B cell (primary cell): ENCODE measurements around the gene EFCAB8. TPM values are rescaled to one million over a fixed set of nuclear protein-coding genes. Genes with fewer than 3 reads are reported as not detected.
A peak's percentile ranks its signal among the peaks of the same experiment; 100 is the strongest.

Experiments
- ATAC-seq: fragments of 200-7000 bp; cut with Tn5 transposase; one replicate; pipeline ENCODE4 v1.10.0; 2021; ENCODE audit warnings: low read depth, mild to moderate bottlenecking, moderate number of reproducible peaks, moderate library complexity
- CTCF ChIA-PET: fragments of 350-600 bp; sonication (Branson Sonifier 250); formaldehyde crosslinking; loops from one replicate; lab custom pipeline; 2021; ENCODE audit warnings: antibody characterized with exemption, inconsistent platforms; lab: Charles Lee
- POLR2A ChIA-PET: fragments of 350-600 bp; sonication (Branson Sonifier 250); formaldehyde crosslinking; loops from one replicate; lab custom pipeline; 2021; ENCODE audit warnings: antibody characterized with exemption; lab: Charles Lee
- DNase-seq: peaks from one replicate; pipeline ENCODE4 v3.0.0; 2013
- H2AFZ ChIP-seq: 2 replicates; pipeline ENCODE4 v1.6.1; 2012; ENCODE audit warnings: mild to moderate bottlenecking, low read depth, low read length; ENCODE audit not compliant: insufficient read depth, poor library complexity, severe bottlenecking
- H3K27ac ChIP-seq, 2 donors: 1 replicate in 1 of 2; 2 replicates in 1 of 2; pipeline ENCODE4 v1.5.1; 2012 to 2013; ENCODE audit warnings: low read length in 2 of 2, mild to moderate bottlenecking in 2 of 2, moderate library complexity in 1 of 2
- H3K27me3 ChIP-seq, 4 experiments: fragments of 200-600 bp in 1 of 4; sonication (generic) in 1 of 4; replicated peaks in 1 of 4; 1 replicate in 2 of 4; 2 replicates in 2 of 4; pipeline versions ENCODE4 v1.6.1 to v1.7.0; 2013 to 2016; ENCODE audit warnings: low read length in 3 of 4, mild to moderate bottlenecking in 2 of 4, mixed read lengths in 1 of 4, moderate library complexity in 1 of 4; ENCODE audit not compliant: insufficient read depth in 4 of 4, control insufficient read depth in 3 of 4; ENCODE audit errors: control extremely low read depth in 1 of 4
- H3K36me3 ChIP-seq, 2 experiments: replicated peaks in 1 of 2; 1 replicate in 1 of 2; 2 replicates in 1 of 2; pipeline versions ENCODE4 v1.6.1 to v1.7.1; 2013; ENCODE audit warnings: low read length in 1 of 2; ENCODE audit not compliant: insufficient read depth in 2 of 2, control insufficient read depth in 1 of 2; ENCODE audit errors: control extremely low read depth in 1 of 2, extremely low read depth in 1 of 2
- H3K4me1 ChIP-seq, 2 donors: fragments of 200-600 bp in 1 of 2; sonication (generic) in 1 of 2; 1 replicate in 1 of 2; 2 replicates in 1 of 2; pipeline versions ENCODE4 v1.5.1 to v1.6.1; 2013 to 2017; ENCODE audit warnings: low read length in 2 of 2; ENCODE audit not compliant: control insufficient read depth in 2 of 2, insufficient read depth in 2 of 2
- H3K4me2 ChIP-seq: replicated peaks from 2 replicates; pipeline ENCODE3; 2012; ENCODE audit warnings: mild to moderate bottlenecking, low read depth, low read length; ENCODE audit not compliant: poor library complexity, severe bottlenecking
- H3K4me3 ChIP-seq, 5 experiments: fragments of 200-600 bp in 1 of 5; sonication (generic) in 1 of 5; 1 replicate in 3 of 5; 2 replicates in 2 of 5; pipeline versions ENCODE4 v1.5.1 to v1.7.0; 2011 to 2016; ENCODE audit warnings: low read length in 4 of 5, mild to moderate bottlenecking in 4 of 5, low read depth in 2 of 5, control low read depth in 1 of 5, moderate library complexity in 1 of 5; ENCODE audit not compliant: insufficient read depth in 1 of 5; ENCODE audit errors: control extremely low read depth in 1 of 5, extremely low read depth in 1 of 5
- H3K79me2 ChIP-seq: fragments of 200-600 bp; sonication (generic); one replicate; pipeline ENCODE4 v1.6.0; 2016; ENCODE audit warnings: low read length; ENCODE audit not compliant: control insufficient read depth, insufficient read depth
- H3K9ac ChIP-seq: fragments of 200-600 bp; sonication (generic); 2 replicates; pipeline ENCODE4 v1.6.1; 2017; ENCODE audit warnings: mild to moderate bottlenecking, low read length, moderate library complexity
- H3K9me3 ChIP-seq, 3 donors: one replicate each; pipeline versions ENCODE4 v1.6.1 to v1.7.1; 2013; ENCODE audit warnings: low read length in 2 of 3; ENCODE audit not compliant: control insufficient read depth in 2 of 3, insufficient read depth in 1 of 3; ENCODE audit errors: control extremely low read depth in 1 of 3
- H4K20me1 ChIP-seq: 2 replicates; pipeline ENCODE4 v1.6.0; 2012; ENCODE audit warnings: mild to moderate bottlenecking, low read length; ENCODE audit not compliant: insufficient read depth, control insufficient read depth, poor library complexity, severe bottlenecking
- H3K27ac Mint-ChIP-seq: one replicate; pipeline ENCODE4 v1.8.0; 2021; ENCODE audit warnings: mixed read lengths
- H3K27me3 Mint-ChIP-seq: one replicate; pipeline ENCODE4 v1.8.0; 2021; ENCODE audit warnings: mixed read lengths
- H3K4me1 Mint-ChIP-seq: one replicate; pipeline ENCODE4 v1.8.0; 2021; ENCODE audit warnings: mixed read lengths
- H3K4me3 Mint-ChIP-seq: one replicate; pipeline ENCODE4 v1.8.0; 2021; ENCODE audit warnings: mixed read lengths
- H3K9me3 Mint-ChIP-seq: one replicate; pipeline ENCODE4 v1.8.0; 2022; ENCODE audit warnings: mixed read lengths; ENCODE audit not compliant: insufficient read depth
- EZH2 ChIP-seq: IDR thresholded peaks from 2 replicates; pipeline ENCODE4 v1.6.1; 2012; ENCODE audit warnings: borderline replicate concordance, low read depth, mild to moderate bottlenecking, moderate library complexity, low read length; ENCODE audit not compliant: insufficient read depth, poor library complexity, severe bottlenecking
- WGBS: methylation state at CpG from one replicate; pipeline ENCODE4 v1.1.5; 2013; ENCODE audit warnings: missing lambda C conversion rate; ENCODE audit not compliant: insufficient coverage; 5-methylcytosine and 5-hydroxymethylcytosine counted together
- intact Hi-C: fragments of 100-400 bp; cut with micrococcal nuclease; formaldehyde crosslinking; loops from one replicate; pipeline ENCODE4 v1.10.0; 2022
- polyA plus RNA-seq: library from polyadenylated mRNA; depleted of rRNA; stranded (reverse); fragments of >200 nt; gene quantifications from 2 replicates; pipeline ENCODE4 v1.2.3, GENCODE V29; 2012
- total RNA-seq, 2 donors: library from RNA; stranded (reverse); fragments of 120-200 nt in 1 of 2; gene quantifications; 1 replicate in 1 of 2; 2 replicates in 1 of 2; pipeline versions ENCODE4 v1.2.3 to v1.2.4, GENCODE V29; 2013 to 2022
- TF ChIP-seq, protein P1 (sequence below): fragments of 200-600 bp; IDR thresholded peaks from one replicate; pipeline ENCODE4 v1.8.0; 2022; ENCODE audit warnings: antibody characterized with exemption, mild to moderate bottlenecking

Gene EFCAB8
- total and polyA plus RNA-seq, 2 donors (not counting 1 experiment from before 2014, with no cell fraction given): 0.72 to 2.3 TPM

DNA sequence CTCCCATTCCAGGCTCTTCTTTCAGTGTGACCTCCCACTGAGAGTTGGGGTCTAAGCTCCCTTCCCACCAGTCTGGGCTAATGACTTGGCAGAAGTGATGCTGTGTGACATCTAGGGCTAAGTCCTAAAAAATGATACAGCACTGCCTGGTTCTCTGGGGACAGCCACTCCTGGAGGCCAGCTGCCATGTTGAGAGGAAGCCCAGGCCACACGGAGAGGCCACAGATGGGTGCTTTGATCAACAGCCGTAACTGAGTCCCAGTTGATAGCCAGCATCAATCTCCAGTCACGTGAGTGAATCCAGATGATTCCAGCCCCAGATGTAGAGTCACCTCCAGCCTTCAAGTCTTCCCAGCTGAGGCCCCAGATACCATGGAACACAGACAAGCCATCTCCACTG, 131.7 kb downstream of the EFCAB8 start:
- H3K4me1 Mint-ChIP-seq: peaks cover 23% of the 10 kb centered on the region
- H3K36me3 ChIP-seq: no peaks in the 10 kb centered on the region
- intact Hi-C loops: no loop called here
- no peak overlapping the region for H3K4me3 Mint-ChIP-seq
- H3K9me3 Mint-ChIP-seq: peaks cover 7% of the 10 kb centered on the region
- peaks cover 1 to 11% (median 5%) of the 10 kb centered on the region in 3 donors for H3K9me3 ChIP-seq
- no peak for TF ChIP-seq EZH2
- TF ChIP-seq, protein P1, sequence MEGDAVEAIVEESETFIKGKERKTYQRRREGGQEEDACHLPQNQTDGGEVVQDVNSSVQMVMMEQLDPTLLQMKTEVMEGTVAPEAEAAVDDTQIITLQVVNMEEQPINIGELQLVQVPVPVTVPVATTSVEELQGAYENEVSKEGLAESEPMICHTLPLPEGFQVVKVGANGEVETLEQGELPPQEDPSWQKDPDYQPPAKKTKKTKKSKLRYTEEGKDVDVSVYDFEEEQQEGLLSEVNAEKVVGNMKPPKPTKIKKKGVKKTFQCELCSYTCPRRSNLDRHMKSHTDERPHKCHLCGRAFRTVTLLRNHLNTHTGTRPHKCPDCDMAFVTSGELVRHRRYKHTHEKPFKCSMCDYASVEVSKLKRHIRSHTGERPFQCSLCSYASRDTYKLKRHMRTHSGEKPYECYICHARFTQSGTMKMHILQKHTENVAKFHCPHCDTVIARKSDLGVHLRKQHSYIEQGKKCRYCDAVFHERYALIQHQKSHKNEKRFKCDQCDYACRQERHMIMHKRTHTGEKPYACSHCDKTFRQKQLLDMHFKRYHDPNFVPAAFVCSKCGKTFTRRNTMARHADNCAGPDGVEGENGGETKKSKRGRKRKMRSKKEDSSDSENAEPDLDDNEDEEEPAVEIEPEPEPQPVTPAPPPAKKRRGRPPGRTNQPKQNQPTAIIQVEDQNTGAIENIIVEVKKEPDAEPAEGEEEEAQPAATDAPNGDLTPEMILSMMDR: no peak
- no peak overlapping the region for H3K27ac ChIP-seq
- WGBS: 48% methylated on average over 3 of the region's 3 CpGs
- no peak overlapping the region for H2AFZ ChIP-seq
- H4K20me1 ChIP-seq: no peaks in the 10 kb centered on the region
- H3K4me3 ChIP-seq: no peak overlapping the region
- no peak for DNase-seq
- no peaks in the 10 kb centered on the region for H3K79me2 ChIP-seq
- ChIA-PET CTCF (no interaction called here), POLR2A (no interaction called here)
- no peak overlapping the region for H3K27ac Mint-ChIP-seq
- no peaks in the 10 kb centered on the region for H3K27me3 Mint-ChIP-seq
- no peak overlapping the region for H3K4me2 ChIP-seq
- H3K9ac ChIP-seq: no peak overlapping the region
- no peaks in the 10 kb centered on the region for H3K27me3 ChIP-seq
- peaks cover 19 to 23% of the 10 kb centered on the region in 2 donors for H3K4me1 ChIP-seq
- ATAC-seq: no peak

DNA sequence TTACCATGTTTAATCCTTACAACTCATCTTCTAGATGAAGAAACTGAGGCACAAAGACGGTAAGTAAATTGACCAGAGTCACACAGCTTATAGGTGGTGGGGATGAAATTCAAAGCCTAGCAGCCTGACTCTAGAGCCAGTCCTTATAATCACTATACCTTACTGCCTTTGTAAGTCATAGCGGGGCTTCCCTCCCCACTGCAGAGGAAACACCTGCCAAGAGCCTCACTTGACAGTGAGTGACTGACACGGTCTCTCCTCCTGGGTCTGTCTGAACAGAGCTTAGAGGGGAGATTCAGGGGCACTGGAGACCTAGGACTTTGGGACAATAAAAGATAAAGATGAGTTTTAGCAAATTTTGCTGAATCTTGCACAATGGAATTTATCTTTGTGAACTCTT, 132.7 kb downstream of the EFCAB8 start:
- TF ChIP-seq, protein P1: no peak
- TF ChIP-seq EZH2: no peak
- WGBS: no CpG with 5 or more reads among the region's 3 CpGs
- Histone ChIP-seq H2AFZ (no peak overlapping the region), H3K4me1 (peaks cover 19 to 23% of the 10 kb centered on the region in 2 donors), H3K79me2 (no peaks in the 10 kb centered on the region), H3K4me2 (peak overlapping the region; percentile 21), H3K9me3 (peaks cover 3 to 12% (median 12%) of the 10 kb centered on the region in 3 donors), H3K4me3 (no peak overlapping the region), H3K9ac (no peak overlapping the region), H3K36me3 (no peaks in the 10 kb centered on the region), H3K27me3 (no peaks in the 10 kb centered on the region), H3K27ac (peak overlapping the region in 1 of 2 donors; percentile 12), H4K20me1 (no peaks in the 10 kb centered on the region)
- Mint-ChIP-seq H3K27ac (no peak overlapping the region), H3K9me3 (peaks cover 7% of the 10 kb centered on the region), H3K27me3 (no peaks in the 10 kb centered on the region), H3K4me3 (no peak overlapping the region), H3K4me1 (peaks cover 23% of the 10 kb centered on the region)
- ATAC-seq (peak; percentile 77), DNase-seq (peak; percentile 52)
- intact Hi-C loops: no loop called here
- CTCF ChIA-PET: interaction anchor here (0.5 to 0.9 kb wide), 3 partner anchors 8 to 525 kb away, joined by 3 to 4 read pairs (median 3); no protein-coding TSS in a partner anchor
- POLR2A ChIA-PET: no interaction called here
